NCI-H2081 (cell line): ENCODE measurements around the gene OR1Q1.
"Not testable (repeated sequence)": the region's sequence is repeated elsewhere in the genome, so short reads cannot be mapped to it uniquely, and the experiment has no call there.

ENCODE experiments used
- DNase-seq, 2 experiments: peaks; one replicate each; lab custom pipeline; 2025; lab: John Stamatoyannopoulos, UW

Gene OR1Q1, protein sequence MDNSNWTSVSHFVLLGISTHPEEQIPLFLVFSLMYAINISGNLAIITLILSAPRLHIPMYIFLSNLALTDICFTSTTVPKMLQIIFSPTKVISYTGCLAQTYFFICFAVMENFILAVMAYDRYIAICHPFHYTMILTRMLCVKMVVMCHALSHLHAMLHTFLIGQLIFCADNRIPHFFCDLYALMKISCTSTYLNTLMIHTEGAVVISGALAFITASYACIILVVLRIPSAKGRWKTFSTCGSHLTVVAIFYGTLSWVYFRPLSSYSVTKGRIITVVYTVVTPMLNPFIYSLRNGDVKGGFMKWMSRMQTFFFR

DNA sequence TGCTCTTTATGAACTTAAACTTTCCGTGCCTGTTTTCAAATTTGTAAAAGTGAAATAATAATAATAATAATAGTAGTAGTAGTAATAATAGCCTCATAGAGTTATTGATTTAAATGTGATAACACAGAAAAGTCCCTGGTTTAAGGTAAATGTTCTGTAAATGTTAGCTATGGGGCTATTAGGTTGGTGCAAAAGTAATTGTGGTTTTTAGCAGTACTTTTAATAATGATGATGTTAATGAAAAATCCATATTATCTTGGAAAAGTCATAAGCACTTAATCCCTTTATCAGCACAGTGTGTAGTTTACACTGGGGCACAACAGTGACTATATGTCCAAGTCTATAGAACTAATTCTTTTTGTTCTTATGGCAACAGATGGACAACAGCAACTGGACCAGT, at the start of gene OR1Q1:
OR1Q1 (plus strand) TSS at position 377 of the 400 bp plus-strand sequence; CDS start at position 377, 0 bp downstream.
- DNase-seq: no peak

DNA sequence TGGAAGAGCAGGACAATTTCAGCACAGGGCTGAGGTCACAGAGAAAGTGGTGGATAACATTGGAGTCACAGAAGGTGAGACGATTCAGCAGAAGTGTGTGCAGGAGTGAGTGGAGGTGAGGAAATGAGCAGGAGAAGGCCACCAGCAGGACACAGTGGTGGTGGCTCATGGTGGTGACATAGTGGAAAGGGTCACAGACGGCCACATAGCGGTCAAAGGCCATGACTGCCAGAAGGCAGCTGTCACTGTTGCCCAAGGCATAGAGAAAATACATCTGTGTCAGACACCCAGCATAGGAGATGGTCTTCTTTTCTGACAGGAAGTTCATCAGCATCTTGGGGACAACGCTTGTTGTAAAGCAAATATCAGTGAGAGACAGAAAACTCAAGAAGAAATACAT, 46.6 kb upstream of the OR1Q1 start:
- DNase-seq: no peak

DNA sequence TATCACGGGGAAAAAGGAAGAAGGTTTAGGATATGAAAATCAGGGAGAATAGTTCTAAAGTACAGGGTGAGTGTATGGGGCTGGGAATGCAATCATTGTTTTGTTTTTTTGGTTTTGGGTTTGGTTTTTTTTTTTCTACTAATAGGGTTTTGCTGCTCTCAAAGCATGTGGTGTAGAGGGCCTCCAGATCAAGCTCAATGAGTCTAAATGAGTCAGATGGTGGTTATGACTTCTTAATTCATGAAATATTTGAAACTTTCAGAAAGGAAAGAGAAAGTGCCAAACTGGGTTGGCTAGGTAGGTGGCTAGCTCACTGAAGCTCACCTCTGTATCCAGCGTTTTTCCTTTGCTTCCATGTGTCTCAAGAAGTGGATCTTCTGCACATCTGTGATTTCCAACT, 42.1 kb upstream of the OR1Q1 start:
- DNase-seq: no peak

DNA sequence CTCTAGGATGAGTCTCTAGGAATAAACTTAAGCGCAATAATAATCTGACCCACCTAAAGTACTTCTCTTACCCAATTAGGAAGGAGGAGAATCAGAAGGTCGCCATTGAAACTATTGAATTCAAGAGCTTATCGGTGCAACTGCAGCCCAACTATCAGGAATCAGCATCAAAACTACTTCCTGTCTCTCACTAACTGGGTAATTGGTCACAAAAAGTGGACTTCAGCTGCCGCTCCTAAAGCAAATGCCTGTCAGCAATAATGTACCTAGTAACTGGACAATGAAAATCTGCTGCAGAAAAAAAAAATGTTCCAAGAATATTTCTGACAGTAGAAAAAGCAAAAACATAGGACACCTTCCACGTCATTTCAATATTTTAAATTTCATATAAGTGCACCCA, 34.7 kb upstream of the OR1Q1 start:
- DNase-seq: no peak

DNA sequence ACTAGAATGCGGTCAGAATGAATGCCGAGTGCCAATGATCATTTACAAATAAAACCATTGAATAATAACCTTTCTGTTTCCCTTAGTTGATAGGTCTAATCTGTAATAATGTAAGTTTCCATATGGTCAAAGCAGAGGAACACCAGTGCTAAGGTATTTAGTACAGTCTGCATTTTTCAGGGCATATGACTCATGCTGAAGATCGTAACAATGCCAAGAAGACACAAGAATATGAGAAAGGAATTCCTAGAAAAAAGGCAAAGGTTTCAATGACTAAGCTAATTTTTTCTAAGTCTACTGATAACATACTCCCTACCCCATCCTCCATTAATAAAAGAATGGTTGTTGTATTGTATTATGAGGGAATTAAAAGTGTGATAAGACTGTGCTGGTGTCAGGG, 34.2 kb upstream of the OR1Q1 start:
- DNase-seq: no peak

DNA sequence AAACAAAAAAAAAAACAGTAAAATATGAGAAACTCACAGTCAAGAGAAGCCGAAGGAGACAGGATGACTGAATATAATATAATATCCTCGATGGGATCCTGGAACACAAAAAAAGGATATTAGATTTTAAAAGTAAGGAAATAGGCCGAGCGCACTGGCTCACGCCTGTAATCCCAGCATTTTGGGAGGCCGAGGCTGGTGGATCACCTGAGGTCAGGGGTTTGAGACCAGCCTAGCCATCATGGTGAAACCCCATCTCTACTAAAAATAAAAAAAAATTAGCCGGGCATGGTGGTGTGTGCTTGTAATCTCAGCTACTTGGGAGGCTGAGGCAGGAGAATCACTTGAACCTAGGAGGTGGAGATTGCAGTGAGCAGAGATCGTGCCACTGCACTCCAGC, 31.3 kb upstream of the OR1Q1 start, which contains the start of gene OR1L8:
OR1L8 (minus strand) TSS at position 101 of the 400 bp plus-strand sequence. CDS start 14,907 bp downstream, outside the sequence.
- not testable (repeated sequence) for DNase-seq

DNA sequence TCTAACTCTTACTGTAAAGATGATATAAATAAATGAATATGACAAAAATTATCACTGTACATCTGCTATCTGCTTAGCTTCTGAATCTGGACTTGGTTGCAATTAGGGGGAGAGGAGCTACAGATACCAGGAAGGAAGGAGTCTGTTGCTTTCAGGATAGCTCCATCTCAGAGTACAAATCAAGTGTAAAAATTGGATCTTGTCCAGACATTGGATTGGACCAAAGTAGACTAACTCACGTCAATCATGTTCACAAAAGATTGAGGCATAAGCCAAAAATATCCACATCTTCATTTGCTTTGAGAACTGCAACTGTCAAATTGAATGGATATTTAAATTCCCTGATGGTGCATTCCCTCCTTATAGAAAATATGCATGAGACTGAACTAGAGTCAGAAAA, 8.8 kb upstream of the OR1Q1 start:
- DNase-seq: no peak

DNA sequence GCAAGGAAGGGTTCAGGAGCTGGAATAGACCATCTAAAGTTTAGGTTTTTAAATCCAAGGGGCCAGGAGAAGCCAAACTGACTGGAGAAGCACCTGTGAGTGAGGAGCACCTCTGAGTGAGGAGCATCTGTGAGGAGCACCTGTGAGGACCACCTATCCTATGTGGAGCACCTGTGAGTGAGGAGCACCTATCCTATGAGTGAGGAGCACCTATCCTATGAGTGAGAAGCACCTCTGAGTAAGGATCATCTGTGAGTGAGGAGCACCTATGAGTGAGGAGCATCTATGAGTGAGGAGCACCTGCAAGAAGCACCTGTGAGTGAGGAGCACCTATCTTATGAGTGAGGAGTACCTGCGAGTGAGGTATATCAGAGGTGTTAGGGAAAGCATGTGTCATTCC, 8.0 kb upstream of the OR1Q1 start:
- no peak for DNase-seq

DNA sequence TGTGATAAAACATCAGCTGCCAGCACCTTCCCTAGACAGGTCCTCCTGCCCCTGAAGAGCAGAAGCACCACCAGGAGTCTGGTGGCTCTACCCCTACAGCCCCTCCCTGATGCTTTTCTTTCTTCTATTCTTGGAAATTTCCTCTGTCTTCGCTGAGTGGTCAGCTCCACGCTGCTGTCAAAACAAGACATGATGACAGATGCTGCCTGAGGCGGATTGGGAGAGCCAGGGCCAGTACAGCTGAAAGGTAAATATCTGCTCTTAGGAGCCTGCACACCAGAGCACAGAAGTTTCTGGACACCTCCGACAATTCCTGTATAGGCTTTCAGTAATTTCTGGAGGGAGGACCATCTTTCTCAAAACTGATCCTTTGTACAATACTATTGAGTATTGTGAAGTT, 4.7 kb upstream of the OR1Q1 start:
- no peak for DNase-seq

DNA sequence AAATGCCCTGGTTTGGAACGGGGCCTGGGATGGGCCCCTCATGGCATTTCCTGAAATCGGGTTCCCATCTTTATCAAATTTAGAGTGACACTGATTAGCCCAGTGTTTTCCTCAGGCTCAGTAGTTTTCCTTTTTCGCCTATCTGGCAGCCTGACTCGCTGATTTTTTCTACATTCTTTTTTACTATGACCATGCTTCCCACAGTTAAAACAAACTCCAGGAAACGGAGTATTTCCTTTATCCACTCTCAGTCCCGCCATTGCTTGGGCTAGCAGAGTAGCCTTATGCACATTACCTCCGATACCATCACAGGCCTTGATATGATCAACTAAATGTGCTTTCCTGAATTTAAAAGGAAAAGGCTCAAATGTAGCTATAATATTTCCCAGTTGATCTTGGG, 5.5 kb downstream of the OR1Q1 start:
- no peak for DNase-seq

DNA sequence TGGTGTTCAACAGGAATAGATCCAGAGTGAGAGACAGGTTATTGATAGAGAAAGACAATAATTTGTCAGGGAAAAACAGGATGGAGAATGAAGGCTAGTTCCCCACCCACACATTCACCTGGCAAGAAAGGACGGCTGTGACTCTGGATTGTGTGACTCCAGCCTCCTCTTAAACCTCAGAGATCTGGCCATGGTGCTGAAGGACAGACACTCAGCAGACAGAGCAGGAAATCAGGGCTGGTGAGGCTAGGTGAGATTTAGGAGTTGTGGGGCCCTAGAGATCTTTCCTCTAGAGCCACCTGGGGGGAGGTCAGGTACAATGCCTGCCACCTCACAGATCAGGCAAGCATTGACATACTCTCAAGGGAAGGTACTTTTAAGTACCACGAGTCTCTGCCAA, 27.7 kb downstream of the OR1Q1 start:
- no peak for DNase-seq

DNA sequence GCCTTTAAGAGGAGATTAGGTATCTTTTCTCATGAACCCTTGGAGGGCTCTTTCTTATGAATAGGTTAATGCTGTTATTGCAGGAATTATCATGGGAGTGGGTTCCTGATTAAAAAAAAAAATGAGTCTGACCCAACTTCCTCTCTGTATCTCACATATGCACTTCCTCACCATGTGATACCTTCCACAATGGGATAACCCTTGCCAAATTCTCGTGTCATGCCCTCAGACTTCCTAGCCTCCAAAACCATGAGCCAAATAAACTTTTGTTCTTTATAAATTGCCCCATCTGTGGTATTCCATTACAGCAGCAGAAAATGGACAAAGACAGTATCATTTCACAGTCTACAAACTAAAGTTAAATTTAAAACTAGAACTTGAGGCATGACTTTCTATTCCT, 41.8 kb downstream of the OR1Q1 start:
- no peak for DNase-seq

DNA sequence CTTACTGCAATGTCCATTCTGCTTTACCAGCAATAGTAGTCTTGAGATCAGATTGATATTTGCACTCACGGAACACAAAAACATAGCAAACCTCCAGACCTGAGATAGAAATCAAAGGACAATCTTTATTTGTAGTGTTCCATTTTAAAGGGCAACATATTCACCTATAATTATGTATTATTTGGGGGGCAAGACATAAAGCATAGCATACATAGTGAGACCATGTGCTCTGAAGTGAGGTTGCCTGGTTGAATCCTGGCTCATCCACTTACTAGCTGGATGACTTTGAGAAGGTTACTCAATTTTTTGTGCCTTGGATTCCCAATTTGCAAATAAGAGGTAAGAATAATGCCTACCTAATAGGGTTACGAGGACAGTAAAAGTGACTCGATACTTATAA, 43.0 kb downstream of the OR1Q1 start, which contains the start of gene OR1B1:
OR1B1 (minus strand) TSS at position 101 of the 400 bp plus-strand sequence.
- DNase-seq: no peak

DNA sequence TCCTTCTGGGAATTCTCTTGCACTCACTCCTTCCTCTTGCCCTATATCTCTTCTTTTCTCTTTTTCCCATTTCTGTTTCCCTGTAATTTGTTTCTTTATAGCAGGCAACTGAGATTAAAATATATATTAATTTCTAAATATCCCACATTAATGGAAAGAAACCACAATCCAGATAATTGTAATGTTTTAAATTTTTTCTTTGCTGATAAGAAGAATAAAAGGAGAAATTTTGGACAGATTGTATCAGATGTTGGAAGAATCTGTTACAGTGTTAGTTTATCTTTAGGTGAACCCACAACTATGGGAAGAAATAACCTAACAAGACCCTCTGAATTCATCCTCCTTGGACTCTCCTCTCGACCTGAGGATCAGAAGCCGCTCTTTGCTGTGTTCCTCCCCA, 46.9 kb downstream of the OR1Q1 start, which contains the start of gene OR1L1:
OR1L1 (plus strand) TSS at position 301 of the 400 bp plus-strand sequence; CDS start at position 301, 0 bp downstream.
- DNase-seq: no peak
